ENCODE results near the gene FGF11. TPM values are rescaled to one million over a fixed set of nuclear protein-coding genes. Genes with fewer than 3 reads are reported as not detected.

The FGF11 gene
- total RNA-seq (ENCODE audit: low replicate concordance) = 2.6 and 5.4 TPM in 2 replicates

GRCh38 chr17:7439462-7440112 lies at the start of gene FGF11:
Gene FGF11 (plus strand): TSS chr17:7439512. CDS start chr17:7439621, 109 bp downstream.

GRCh38 chr17:7394452-7395191 lies 44.7 kb upstream of the FGF11 start, which contains the start of gene PLSCR3:
Gene PLSCR3 (minus strand): TSS chr17:7394525. CDS start chr17:7394110, 415 bp downstream.

GRCh38 chr17:7403977-7404736 lies 35.2 kb upstream of the FGF11 start, which contains the start of gene TMEM256:
Gene TMEM256 (minus strand): TSS chr17:7404097. CDS start chr17:7404084, 13 bp downstream.

GRCh38 chr17:7407485-7408251 lies 31.6 kb upstream of the FGF11 start, which contains the start of gene NLGN2:
Gene NLGN2 (plus strand): TSS chr17:7407845. CDS start chr17:7408256, 411 bp downstream.

GRCh38 chr17:7419819-7420610 lies 19.3 kb upstream of the FGF11 start, which contains the start of gene SPEM1:
Gene SPEM1 (plus strand): TSS chr17:7420324. CDS start chr17:7420385, 61 bp downstream.

GRCh38 chr17:7425316-7425715 lies 14.0 kb upstream of the FGF11 start, which contains the start of gene SPEM2:
Gene SPEM2 (plus strand): TSS chr17:7425616. CDS start chr17:7425689, 73 bp downstream.

GRCh38 chr17:7428557-7428956 lies 10.8 kb upstream of the FGF11 start, which contains the start of gene SPEM3:
Gene SPEM3 (plus strand): TSS chr17:7428857. CDS start chr17:7428903, 46 bp downstream.

GRCh38 chr17:7444682-7445618 lies 5.6 kb downstream of the FGF11 start, which contains the start of gene CHRNB1:
Gene CHRNB1 (plus strand): TSS chr17:7445061. CDS start chr17:7445128, 67 bp downstream.

GRCh38 chr17:7479213-7480088 lies 40.1 kb downstream of the FGF11 start, which contains the start of gene ZBTB4:
Gene ZBTB4 (minus strand): TSS chr17:7479631. CDS start chr17:7466801, 12,830 bp downstream.

GRCh38 chr17:7481275-7481674 lies 42.0 kb downstream of the FGF11 start, which contains the start of gene SLC35G6:
Gene SLC35G6 (plus strand): TSS chr17:7481446. CDS start chr17:7481517, 71 bp downstream.

GRCh38 chr17:7484067-7484918 lies 45.0 kb downstream of the FGF11 start, which contains the start of gene POLR2A:
Gene POLR2A (plus strand): TSS chr17:7484366.

Other genes starting within 250 kb of the FGF11 start
- gene DLG4, start 219.7 kb upstream of the FGF11 start, total RNA-seq (ENCODE audit: low replicate concordance) = 8.3 and 20.8 TPM in 2 replicates
- 248 and 288 TPM in 2 replicates for gene ACADVL, start 219.6 kb upstream of the FGF11 start, total RNA-seq (ENCODE audit: low replicate concordance)
- gene DVL2, start 205.0 kb upstream of the FGF11 start, total RNA-seq (ENCODE audit: low replicate concordance) = 56.3 and 89.0 TPM in 2 replicates
- gene PHF23, start 200.1 kb upstream of the FGF11 start, total RNA-seq (ENCODE audit: low replicate concordance) = 38.3 and 41.2 TPM in 2 replicates
- 180 and 222 TPM in 2 replicates for gene GABARAP, start 197.1 kb upstream of the FGF11 start, total RNA-seq (ENCODE audit: low replicate concordance)
- gene CTDNEP1, start 187.8 kb upstream of the FGF11 start, total RNA-seq (ENCODE audit: low replicate concordance) = 16.7 and 21.2 TPM in 2 replicates
- gene ELP5, start 187.3 kb upstream of the FGF11 start, total RNA-seq (ENCODE audit: low replicate concordance) = 20.6 and 25.9 TPM in 2 replicates
- 0.70 and 1.6 TPM in 2 replicates for gene CLDN7, start 177.0 kb upstream of the FGF11 start, total RNA-seq (ENCODE audit: low replicate concordance)
- gene SLC2A4, start 157.8 kb upstream of the FGF11 start, total RNA-seq (ENCODE audit: low replicate concordance) = 0.08 and 0.12 TPM in 2 replicates
- not detected in 2 replicates for gene YBX2, start 144.9 kb upstream of the FGF11 start, total RNA-seq (ENCODE audit: low replicate concordance)
- gene EIF5A, start 131.9 kb upstream of the FGF11 start, total RNA-seq (ENCODE audit: low replicate concordance) = 688 and 774 TPM in 2 replicates
- gene GPS2, start 124.2 kb upstream of the FGF11 start, total RNA-seq (ENCODE audit: low replicate concordance) = 21.7 and 32.9 TPM in 2 replicates
- 16.8 and 28.4 TPM in 2 replicates for gene NEURL4, start 110.2 kb upstream of the FGF11 start, total RNA-seq (ENCODE audit: low replicate concordance)
- 1.3 and 4.3 TPM in 2 replicates for gene ACAP1, start 103.0 kb upstream of the FGF11 start, total RNA-seq (ENCODE audit: low replicate concordance)
- gene KCTD11, start 87.3 kb upstream of the FGF11 start, total RNA-seq (ENCODE audit: low replicate concordance) = 4.9 and 10.4 TPM in 2 replicates
- not detected in 2 replicates for gene TMEM95, start 84.4 kb upstream of the FGF11 start, total RNA-seq (ENCODE audit: low replicate concordance)
- 0.08 and 0.35 TPM in 2 replicates for gene TNK1, start 58.4 kb upstream of the FGF11 start, total RNA-seq (ENCODE audit: low replicate concordance)
- 8.5 and 23.2 TPM in 2 replicates for gene PLSCR3, start 45.0 kb upstream of the FGF11 start, total RNA-seq (ENCODE audit: low replicate concordance)
- 42.7 and 135 TPM in 2 replicates for gene TMEM256, start 35.4 kb upstream of the FGF11 start, total RNA-seq (ENCODE audit: low replicate concordance)
- gene NLGN2, start 31.7 kb upstream of the FGF11 start, total RNA-seq (ENCODE audit: low replicate concordance) = 3.7 and 5.0 TPM in 2 replicates
- not detected in 2 replicates for gene SPEM1, start 19.2 kb upstream of the FGF11 start, total RNA-seq (ENCODE audit: low replicate concordance)
- not detected in 2 replicates for gene SPEM2, start 13.9 kb upstream of the FGF11 start, total RNA-seq (ENCODE audit: low replicate concordance)
- gene SPEM3, start 10.7 kb upstream of the FGF11 start, total RNA-seq (ENCODE audit: low replicate concordance) = not detected in 2 replicates
- 0.94 and 4.4 TPM in 2 replicates for gene TMEM102, start 4.1 kb upstream of the FGF11 start, total RNA-seq (ENCODE audit: low replicate concordance)
- 7.1 and 9.6 TPM in 2 replicates for gene CHRNB1, start 5.5 kb downstream of the FGF11 start, total RNA-seq (ENCODE audit: low replicate concordance)
- gene ZBTB4, start 40.1 kb downstream of the FGF11 start, total RNA-seq (ENCODE audit: low replicate concordance) = 9.2 and 9.8 TPM in 2 replicates
- not detected in 2 replicates for gene SLC35G6, start 41.9 kb downstream of the FGF11 start, total RNA-seq (ENCODE audit: low replicate concordance)
- gene POLR2A, start 44.9 kb downstream of the FGF11 start, total RNA-seq (ENCODE audit: low replicate concordance) = 62.8 and 87.6 TPM in 2 replicates
- 3.9 TPM in 2 replicates for gene TNFSF12, start 109.5 kb downstream of the FGF11 start, total RNA-seq (ENCODE audit: low replicate concordance)
- 0.59 and 1.1 TPM in 2 replicates for gene TNFSF13, start 119.2 kb downstream of the FGF11 start, total RNA-seq (ENCODE audit: low replicate concordance)
- gene SENP3, start 122.4 kb downstream of the FGF11 start, total RNA-seq (ENCODE audit: low replicate concordance) = 45.4 and 76.6 TPM in 2 replicates
- 4.7 and 22.3 TPM in 2 replicates for gene CD68, start 140.1 kb downstream of the FGF11 start, total RNA-seq (ENCODE audit: low replicate concordance)
- gene MPDU1, start 144.3 kb downstream of the FGF11 start, total RNA-seq (ENCODE audit: low replicate concordance) = 48.6 and 59.0 TPM in 2 replicates
- gene SOX15, start 150.6 kb downstream of the FGF11 start, total RNA-seq (ENCODE audit: low replicate concordance) = 0.23 TPM in 1 of 2 replicates, not detected in the other
- gene FXR2, start 175.4 kb downstream of the FGF11 start, total RNA-seq (ENCODE audit: low replicate concordance) = 24.0 and 58.9 TPM in 2 replicates
- gene SAT2, start 188.3 kb downstream of the FGF11 start, total RNA-seq (ENCODE audit: low replicate concordance) = 39.1 and 56.6 TPM in 2 replicates
- gene SHBG, start 190.6 kb downstream of the FGF11 start, total RNA-seq (ENCODE audit: low replicate concordance) = 0.23 and 1.2 TPM in 2 replicates
- not detected in 2 replicates for gene ATP1B2, start 211.4 kb downstream of the FGF11 start, total RNA-seq (ENCODE audit: low replicate concordance)
- 14.3 and 23.0 TPM in 2 replicates for gene TP53, start 248.0 kb downstream of the FGF11 start, total RNA-seq (ENCODE audit: low replicate concordance)
- 2.6 and 4.6 TPM in 2 replicates for gene WRAP53, start 249.0 kb downstream of the FGF11 start, total RNA-seq (ENCODE audit: low replicate concordance)